Choroid plexus epithelial cell (primary cell): ENCODE data around the gene NDST3.

Source experiments
- DNase-seq: peaks from one replicate; pipeline ENCODE4 v3.0.0-alpha.2; 2010; ENCODE audit warnings: low read depth
- H3K4me3 ChIP-seq: 2 replicates; pipeline ENCODE4 v1.5.1; 2011; ENCODE audit warnings: low read depth, mild to moderate bottlenecking, control low read depth, low read length, moderate library complexity
- TF ChIP-seq, protein P1 (sequence below): conservative IDR thresholded peaks from 2 replicates; pipeline ENCODE4 v1.5.1; 2011; ENCODE audit warnings: low read depth, mild to moderate bottlenecking, control low read depth, inconsistent platforms, low read length, moderate library complexity

The NDST3 gene

DNA sequence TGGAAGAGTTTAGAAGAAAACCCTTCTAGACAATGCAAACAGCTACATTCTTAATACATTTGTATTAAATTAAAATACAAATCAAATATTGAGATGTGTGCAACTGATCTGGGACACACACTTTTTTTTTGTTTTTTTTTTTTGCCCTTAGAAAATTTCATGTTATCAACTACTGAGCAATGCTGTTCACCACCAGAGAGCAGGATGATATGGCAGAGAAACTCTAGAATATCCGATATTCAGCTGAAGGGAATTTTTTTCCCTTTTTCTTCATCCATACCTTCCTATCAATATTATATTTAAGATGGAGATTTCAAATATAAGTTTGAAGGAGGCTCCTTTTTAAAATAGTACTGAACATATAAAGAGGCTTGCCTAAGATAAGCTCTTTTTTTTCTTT lies 1.0 kb downstream of the NDST3 start:
- DNase-seq = no peak
- TF ChIP-seq, protein P1, sequence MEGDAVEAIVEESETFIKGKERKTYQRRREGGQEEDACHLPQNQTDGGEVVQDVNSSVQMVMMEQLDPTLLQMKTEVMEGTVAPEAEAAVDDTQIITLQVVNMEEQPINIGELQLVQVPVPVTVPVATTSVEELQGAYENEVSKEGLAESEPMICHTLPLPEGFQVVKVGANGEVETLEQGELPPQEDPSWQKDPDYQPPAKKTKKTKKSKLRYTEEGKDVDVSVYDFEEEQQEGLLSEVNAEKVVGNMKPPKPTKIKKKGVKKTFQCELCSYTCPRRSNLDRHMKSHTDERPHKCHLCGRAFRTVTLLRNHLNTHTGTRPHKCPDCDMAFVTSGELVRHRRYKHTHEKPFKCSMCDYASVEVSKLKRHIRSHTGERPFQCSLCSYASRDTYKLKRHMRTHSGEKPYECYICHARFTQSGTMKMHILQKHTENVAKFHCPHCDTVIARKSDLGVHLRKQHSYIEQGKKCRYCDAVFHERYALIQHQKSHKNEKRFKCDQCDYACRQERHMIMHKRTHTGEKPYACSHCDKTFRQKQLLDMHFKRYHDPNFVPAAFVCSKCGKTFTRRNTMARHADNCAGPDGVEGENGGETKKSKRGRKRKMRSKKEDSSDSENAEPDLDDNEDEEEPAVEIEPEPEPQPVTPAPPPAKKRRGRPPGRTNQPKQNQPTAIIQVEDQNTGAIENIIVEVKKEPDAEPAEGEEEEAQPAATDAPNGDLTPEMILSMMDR = no peak
- H3K4me3 ChIP-seq = no peak overlapping the region

GRCh38 chr4:118036336-118036735 lies 2.0 kb downstream of the NDST3 start:
- no peak for DNase-seq
- TF ChIP-seq, protein P1 = no peak
- H3K4me3 ChIP-seq = no peak overlapping the region

DNA sequence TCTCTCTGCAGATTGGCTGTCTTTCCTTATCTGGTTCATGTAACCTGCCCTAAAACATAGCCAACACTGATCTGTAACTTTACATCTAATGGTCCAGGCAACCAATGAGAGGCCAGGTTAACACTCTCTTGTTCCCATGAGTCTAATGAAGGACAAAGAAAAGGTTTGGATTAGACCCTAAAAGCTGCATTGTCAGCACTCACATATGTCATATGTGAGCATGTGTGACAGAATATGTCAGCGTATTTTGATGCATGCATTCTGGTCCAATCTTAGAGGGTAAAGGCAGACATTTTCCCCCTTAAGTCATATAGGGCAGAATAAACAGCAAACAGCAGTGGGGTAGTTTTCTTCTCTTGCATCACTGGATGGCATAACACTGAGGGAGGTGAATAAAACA lies 3.7 kb downstream of the NDST3 start:
- DNase-seq = no peak
- TF ChIP-seq, protein P1 = no peak
- H3K4me3 ChIP-seq = no peak overlapping the region

GRCh38 chr4:118046323-118046722 lies 12.0 kb downstream of the NDST3 start:
- TF ChIP-seq, protein P1 = no peak
- H3K4me3 ChIP-seq = no peak overlapping the region
- DNase-seq = no peak

DNA sequence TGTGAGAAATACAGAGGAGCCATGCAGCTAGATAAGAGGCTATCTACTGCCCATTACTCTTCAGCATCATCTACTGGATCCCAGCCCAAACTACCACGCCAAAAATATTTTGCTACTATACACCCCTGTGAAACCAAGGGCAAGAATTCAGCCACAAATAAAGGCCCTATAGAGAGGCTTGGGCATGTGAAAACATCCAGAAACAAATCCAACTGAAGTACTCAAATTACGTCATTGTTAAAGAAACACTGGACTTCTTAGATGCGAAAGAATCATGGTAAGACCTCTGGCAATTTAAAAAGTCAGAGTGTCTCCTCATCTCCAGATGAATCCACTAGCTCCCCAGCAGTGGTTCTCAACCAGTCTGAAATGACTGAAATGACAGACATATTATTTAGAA lies 12.8 kb downstream of the NDST3 start:
- H3K4me3 ChIP-seq = no peak overlapping the region
- TF ChIP-seq, protein P1 = no peak
- no peak for DNase-seq

GRCh38 chr4:118058955-118059354 lies 24.7 kb downstream of the NDST3 start:
- TF ChIP-seq, protein P1 = no peak
- no peak overlapping the region for H3K4me3 ChIP-seq
- no peak for DNase-seq

DNA sequence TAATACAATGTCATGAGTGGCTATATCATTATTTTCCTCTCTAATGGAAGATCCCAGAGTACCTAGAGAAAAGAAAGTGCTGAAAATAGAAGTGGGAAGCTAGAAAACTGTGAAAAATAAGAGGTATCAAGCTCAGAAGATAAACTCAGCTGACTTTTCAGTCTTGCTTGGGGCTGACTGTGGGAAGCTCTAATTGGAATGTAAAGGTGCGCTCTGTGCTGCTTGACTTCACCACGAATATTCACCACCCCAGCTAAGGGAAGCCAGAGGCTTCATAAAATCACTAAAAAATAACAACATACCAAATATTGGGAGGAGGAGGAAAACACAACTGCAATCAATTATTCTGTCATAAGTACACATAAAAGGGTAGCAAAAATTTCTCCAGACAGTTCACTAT lies 25.1 kb downstream of the NDST3 start:
- H3K4me3 ChIP-seq = no peak overlapping the region
- TF ChIP-seq, protein P1 = no peak
- DNase-seq = no peak
